Transverse colon (tissue), 4 donors: ENCODE measurements around the gene NEK10.

Experiments
- CTCF ChIP-seq, 5 experiments: fragments of 200-600 bp in 3 of 5; fragments of 450-650 bp in 2 of 5; sonication (generic) in 3 of 5; IDR thresholded peaks; 1 replicate in 2 of 5; 2 replicates in 3 of 5; pipeline ENCODE4 v1.5.1; 2016 to 2017; ENCODE audit warnings: antibody characterized with exemption in 5 of 5, inconsistent platforms in 3 of 5, mild to moderate bottlenecking in 2 of 5, moderate library complexity in 1 of 5
- EP300 ChIP-seq: sonication (generic); formaldehyde crosslinking; IDR thresholded peaks from one replicate; pipeline ENCODE4 v1.6.1; 2017; ENCODE audit warnings: antibody characterized with exemption, low read depth
- POLR2A ChIP-seq: fragments of 450-650 bp; IDR thresholded peaks from one replicate; pipeline ENCODE4 v1.6.1; 2016; ENCODE audit warnings: antibody characterized with exemption, mild to moderate bottlenecking, moderate library complexity
- POLR2AphosphoS5 ChIP-seq, 3 donors: sonication (generic); formaldehyde crosslinking; IDR thresholded peaks; one replicate each; pipeline ENCODE4 v1.6.1; 2016; ENCODE audit warnings: antibody characterized with exemption in 3 of 3

- TF ChIP-seq CTCF (IDR thresholded peaks at IDR 0.05), result no peak
- TF ChIP-seq POLR2A, result no peak
- TF ChIP-seq POLR2AphosphoS5 (IDR thresholded peaks at IDR 0.05), result no peak
- no peak for TF ChIP-seq EP300
These were observed 145.0 kb downstream of the NEK10 start for GRCh38 chr3:27224197-27224596.
